Measurements from ENCODE around the gene CAPN5.

Gene CAPN5

GRCh38 chr11:77090373-77091111 is 23.8 kb downstream of the CAPN5 start:
- Histone ChIP-seq H3K18ac (ENCODE audit: low read length) (no peak overlapping the region), H3K27ac (ENCODE audit: low read depth, low read length) (no peak overlapping the region), H2AFZ (ENCODE audit: insufficient read depth, low read length, poor library complexity) (no peak overlapping the region), H3K27me3 (ENCODE audit: insufficient read depth, low read length) (no peaks in the 10 kb centered on the region), H3K4me1 (ENCODE audit: control insufficient read depth in 1 of 2, insufficient read depth in 2 of 2, low read length in 2 of 2) (peaks cover 12 to 14% of the 10 kb centered on the region in 2 experiments), H2BK120ac (ENCODE audit: insufficient read depth, low read length, poor library complexity) (no peak overlapping the region), H4K8ac (ENCODE audit: low read depth, low read length) (no peak overlapping the region), H3K9ac (ENCODE audit: low read length) (no peak overlapping the region), H4K12ac (ENCODE audit: low read depth, low read length) (no peak overlapping the region), H3K79me2 (ENCODE audit: control insufficient read depth, insufficient read depth, low read length, poor library complexity) (no peaks in the 10 kb centered on the region), H3K9me3 (ENCODE audit: insufficient read depth, low read depth, low read length) (no peaks in the 10 kb centered on the region), H3K36me3 (ENCODE audit: control insufficient read depth in 1 of 2, insufficient read depth in 2 of 2, low read length in 2 of 2) (no peaks in the 10 kb centered on the region), H2BK5ac (ENCODE audit: low read depth, low read length, poor library complexity) (no peak overlapping the region), H4K91ac (ENCODE audit: low read depth, low read length) (no peak overlapping the region), H3K79me1 (ENCODE audit: low read length) (no peaks in the 10 kb centered on the region), H3K4me2 (ENCODE audit: low read length) (no peak overlapping the region), H3K4ac (ENCODE audit: low read depth, low read length) (no peak overlapping the region), H3K23ac (ENCODE audit: low read length) (no peak overlapping the region), H2AK5ac (ENCODE audit: low read length) (no peak overlapping the region), H3K4me3 (ENCODE audit: low read depth, low read length) (no peak overlapping the region), H2BK12ac (ENCODE audit: low read length) (no peak overlapping the region), H3K14ac (ENCODE audit: low read length) (no peak overlapping the region)
- no peak for DNase-seq
- no CpG with 5 or more reads among the region's 13 CpGs for WGBS (ENCODE audit: extremely low coverage, insufficient coverage, insufficient read length)

GRCh38 chr11:77091146-77091940 is 24.6 kb downstream of the CAPN5 start:
- Histone ChIP-seq H3K4me2 (ENCODE audit: low read length) (no peak overlapping the region), H3K9me3 (ENCODE audit: insufficient read depth, low read depth, low read length) (no peaks in the 10 kb centered on the region), H3K18ac (ENCODE audit: low read length) (no peak overlapping the region), H2BK5ac (ENCODE audit: low read depth, low read length, poor library complexity) (no peak overlapping the region), H3K4me3 (ENCODE audit: low read depth, low read length) (no peak overlapping the region), H3K23ac (ENCODE audit: low read length) (no peak overlapping the region), H4K12ac (ENCODE audit: low read depth, low read length) (no peak overlapping the region), H3K14ac (ENCODE audit: low read length) (no peak overlapping the region), H3K9ac (ENCODE audit: low read length) (no peak overlapping the region), H2BK12ac (ENCODE audit: low read length) (no peak overlapping the region), H3K79me2 (ENCODE audit: control insufficient read depth, insufficient read depth, low read length, poor library complexity) (no peaks in the 10 kb centered on the region), H3K36me3 (ENCODE audit: control insufficient read depth in 1 of 2, insufficient read depth in 2 of 2, low read length in 2 of 2) (no peaks in the 10 kb centered on the region), H3K4ac (ENCODE audit: low read depth, low read length) (no peak overlapping the region), H3K4me1 (ENCODE audit: control insufficient read depth in 1 of 2, insufficient read depth in 2 of 2, low read length in 2 of 2) (peaks cover 12 to 14% of the 10 kb centered on the region in 2 experiments), H3K27me3 (ENCODE audit: insufficient read depth, low read length) (no peaks in the 10 kb centered on the region), H4K8ac (ENCODE audit: low read depth, low read length) (no peak overlapping the region), H3K27ac (ENCODE audit: low read depth, low read length) (no peak overlapping the region), H3K79me1 (ENCODE audit: low read length) (no peaks in the 10 kb centered on the region), H2AK5ac (ENCODE audit: low read length) (no peak overlapping the region), H2BK120ac (ENCODE audit: insufficient read depth, low read length, poor library complexity) (no peak overlapping the region), H2AFZ (ENCODE audit: insufficient read depth, low read length, poor library complexity) (no peak overlapping the region), H4K91ac (ENCODE audit: low read depth, low read length) (no peak overlapping the region)
- WGBS (ENCODE audit: extremely low coverage, insufficient coverage, insufficient read length): no CpG with 5 or more reads among the region's 9 CpGs
- peak; percentile 77 to 87 for DNase-seq

GRCh38 chr11:77092382-77092781 is 25.6 kb downstream of the CAPN5 start:
- no peak overlapping the region for H3K27ac ChIP-seq (ENCODE audit: low read depth, low read length)

GRCh38 chr11:77093056-77093891 is 26.5 kb downstream of the CAPN5 start:
- no peaks in the 10 kb centered on the region for H3K79me2 ChIP-seq (ENCODE audit: control insufficient read depth, insufficient read depth, low read length, poor library complexity)
- H2BK5ac ChIP-seq (ENCODE audit: low read depth, low read length, poor library complexity): no peak overlapping the region
- no peaks in the 10 kb centered on the region for H3K27me3 ChIP-seq (ENCODE audit: insufficient read depth, low read length)
- no peak overlapping the region for H2AFZ ChIP-seq (ENCODE audit: insufficient read depth, low read length, poor library complexity)
- H3K14ac ChIP-seq (ENCODE audit: low read length): no peak overlapping the region
- H3K4ac ChIP-seq (ENCODE audit: low read depth, low read length): no peak overlapping the region
- no peaks in the 10 kb centered on the region for H3K9me3 ChIP-seq (ENCODE audit: insufficient read depth, low read depth, low read length)
- no CpG with 5 or more reads among the region's 33 CpGs for WGBS (ENCODE audit: extremely low coverage, insufficient coverage, insufficient read length)
- H4K8ac ChIP-seq (ENCODE audit: low read depth, low read length): no peak overlapping the region
- no peak overlapping the region for H3K27ac ChIP-seq (ENCODE audit: low read depth, low read length)
- no peak overlapping the region for H3K18ac ChIP-seq (ENCODE audit: low read length)
- no peak overlapping the region for H4K91ac ChIP-seq (ENCODE audit: low read depth, low read length)
- no peak overlapping the region for H3K4me3 ChIP-seq (ENCODE audit: low read depth, low read length)
- H4K12ac ChIP-seq (ENCODE audit: low read depth, low read length): no peak overlapping the region
- H3K4me2 ChIP-seq (ENCODE audit: low read length): no peak overlapping the region
- no peak overlapping the region for H3K23ac ChIP-seq (ENCODE audit: low read length)
- DNase-seq: no peak
- no peak overlapping the region for H2AK5ac ChIP-seq (ENCODE audit: low read length)
- no peak overlapping the region for H2BK120ac ChIP-seq (ENCODE audit: insufficient read depth, low read length, poor library complexity)
- H3K36me3 ChIP-seq (ENCODE audit: control insufficient read depth in 1 of 2, insufficient read depth in 2 of 2, low read length in 2 of 2): no peaks in the 10 kb centered on the region
- no peaks in the 10 kb centered on the region for H3K79me1 ChIP-seq (ENCODE audit: low read length)
- H2BK12ac ChIP-seq (ENCODE audit: low read length): no peak overlapping the region
- H3K9ac ChIP-seq (ENCODE audit: low read length): no peak overlapping the region
- H3K4me1 ChIP-seq (ENCODE audit: control insufficient read depth in 1 of 2, insufficient read depth in 2 of 2, low read length in 2 of 2): peaks cover 9 to 11% of the 10 kb centered on the region in 2 experiments

More at GRCh38 chr11:77092382-77092781, 25.6 kb downstream of the CAPN5 start:
- H2BK120ac ChIP-seq (ENCODE audit: insufficient read depth, low read length, poor library complexity): no peak overlapping the region
- no peaks in the 10 kb centered on the region for H3K36me3 ChIP-seq (ENCODE audit: control insufficient read depth in 1 of 2, insufficient read depth in 2 of 2, low read length in 2 of 2)
- H4K8ac ChIP-seq (ENCODE audit: low read depth, low read length): no peak overlapping the region
- H3K27me3 ChIP-seq (ENCODE audit: insufficient read depth, low read length): no peaks in the 10 kb centered on the region
- no peak overlapping the region for H3K4me3 ChIP-seq (ENCODE audit: low read depth, low read length)
- no peak for DNase-seq
- no peak overlapping the region for H2AK5ac ChIP-seq (ENCODE audit: low read length)
- H4K91ac ChIP-seq (ENCODE audit: low read depth, low read length): no peak overlapping the region
- H3K9ac ChIP-seq (ENCODE audit: low read length): no peak overlapping the region
- H3K79me1 ChIP-seq (ENCODE audit: low read length): no peaks in the 10 kb centered on the region
- H3K4me2 ChIP-seq (ENCODE audit: low read length): no peak overlapping the region
- peaks cover 12 to 14% of the 10 kb centered on the region in 2 experiments for H3K4me1 ChIP-seq (ENCODE audit: control insufficient read depth in 1 of 2, insufficient read depth in 2 of 2, low read length in 2 of 2)
- no peak overlapping the region for H3K18ac ChIP-seq (ENCODE audit: low read length)
- no peak overlapping the region for H2BK12ac ChIP-seq (ENCODE audit: low read length)
- no peak overlapping the region for H3K4ac ChIP-seq (ENCODE audit: low read depth, low read length)
- WGBS (ENCODE audit: extremely low coverage, insufficient coverage, insufficient read length): no CpG with 5 or more reads among the region's 7 CpGs
- no peak overlapping the region for H3K23ac ChIP-seq (ENCODE audit: low read length)
- H2BK5ac ChIP-seq (ENCODE audit: low read depth, low read length, poor library complexity): no peak overlapping the region
- no peaks in the 10 kb centered on the region for H3K79me2 ChIP-seq (ENCODE audit: control insufficient read depth, insufficient read depth, low read length, poor library complexity)
- no peak overlapping the region for H3K14ac ChIP-seq (ENCODE audit: low read length)
- no peak overlapping the region for H2AFZ ChIP-seq (ENCODE audit: insufficient read depth, low read length, poor library complexity)
- H4K12ac ChIP-seq (ENCODE audit: low read depth, low read length): no peak overlapping the region
- H3K9me3 ChIP-seq (ENCODE audit: insufficient read depth, low read depth, low read length): no peaks in the 10 kb centered on the region
